H7 (cell line): ENCODE results near the gene TMEM63A. TPM values are rescaled to one million over a fixed set of nuclear protein-coding genes. Genes with fewer than 3 reads are reported as not detected.
"Not testable (repeated sequence)": the region's sequence is repeated elsewhere in the genome, so short reads cannot be mapped to it uniquely, and the experiment has no call there.

Experiments
- DNase-seq: peaks from one replicate; pipeline ENCODE4 v3.0.0; 2012
- H3K27me3 ChIP-seq: 2 replicates; pipeline ENCODE4 v1.6.0; 2011; ENCODE audit warnings: mild to moderate bottlenecking, low read length; ENCODE audit not compliant: control insufficient read depth, insufficient read depth
- H3K36me3 ChIP-seq: replicated peaks from 2 replicates; pipeline ENCODE4 v1.5.1; 2011; ENCODE audit warnings: low read length; ENCODE audit not compliant: control insufficient read depth, insufficient read depth
- H3K4me3 ChIP-seq: 2 replicates; pipeline ENCODE4 v1.5.1; 2011; ENCODE audit warnings: low read depth, mild to moderate bottlenecking, control low read depth, low read length, moderate library complexity; ENCODE audit not compliant: insufficient read depth
- total RNA-seq: library from RNA; depleted of rRNA; stranded (reverse); fragments of >200 nt; shearing (Covaris generic); gene quantifications from 2 replicates; pipeline ENCODE4 v1.2.3, GENCODE V29; 2014

Gene TMEM63A
- total RNA-seq, 1 experiment from 2014 or later, result 101 TPM

GRCh38 chr1:225823811-225824261 is 58.3 kb downstream of the TMEM63A start:
- Histone ChIP-seq H3K27me3 (no peaks in the 10 kb centered on the region), H3K36me3 (no peaks in the 10 kb centered on the region; the same call in 1 of the 2 replicates), H3K4me3 (no peak overlapping the region)
- peak; percentile 76 for DNase-seq

DNA sequence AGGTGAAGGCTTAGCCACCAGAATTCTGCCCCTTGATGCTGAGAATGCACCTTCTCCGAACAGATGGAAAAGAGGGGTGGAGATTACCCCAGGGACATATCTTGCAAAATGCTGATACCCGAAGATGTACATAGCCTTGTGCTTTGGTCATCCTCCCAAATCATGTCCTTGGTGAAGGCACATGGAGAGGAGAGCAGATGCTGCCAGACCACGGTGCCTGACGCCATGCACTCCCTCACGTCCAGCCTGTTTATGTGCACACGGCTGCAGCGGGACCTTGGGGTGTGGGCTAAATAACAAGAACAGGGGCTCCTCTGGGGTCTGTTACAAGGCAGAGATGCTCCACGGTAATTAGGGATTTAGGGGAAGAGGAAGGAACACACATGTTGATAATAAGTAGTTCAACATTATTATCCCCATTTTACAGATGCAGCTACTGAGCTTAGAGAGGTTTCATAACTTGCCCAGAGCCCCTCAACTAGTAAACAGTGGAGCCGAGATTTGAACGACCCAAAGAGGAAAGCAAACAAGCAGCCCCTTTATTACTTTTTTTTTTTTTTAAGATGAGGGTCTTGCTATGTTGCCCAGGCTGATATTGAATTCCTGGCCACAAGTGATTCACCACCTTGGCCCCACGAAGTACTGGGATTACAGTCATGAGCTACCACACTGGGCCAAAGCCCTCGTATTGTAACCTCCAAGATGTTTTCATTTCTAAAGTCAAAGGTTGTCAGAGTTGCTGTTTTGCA is 59.4 kb downstream of the TMEM63A start:
- H3K36me3 ChIP-seq, result no peaks in the 10 kb centered on the region; the same call in 1 of the 2 replicates
- no peaks in the 10 kb centered on the region for H3K27me3 ChIP-seq
- no peak overlapping the region for H3K4me3 ChIP-seq
- DNase-seq, result no peak

DNA sequence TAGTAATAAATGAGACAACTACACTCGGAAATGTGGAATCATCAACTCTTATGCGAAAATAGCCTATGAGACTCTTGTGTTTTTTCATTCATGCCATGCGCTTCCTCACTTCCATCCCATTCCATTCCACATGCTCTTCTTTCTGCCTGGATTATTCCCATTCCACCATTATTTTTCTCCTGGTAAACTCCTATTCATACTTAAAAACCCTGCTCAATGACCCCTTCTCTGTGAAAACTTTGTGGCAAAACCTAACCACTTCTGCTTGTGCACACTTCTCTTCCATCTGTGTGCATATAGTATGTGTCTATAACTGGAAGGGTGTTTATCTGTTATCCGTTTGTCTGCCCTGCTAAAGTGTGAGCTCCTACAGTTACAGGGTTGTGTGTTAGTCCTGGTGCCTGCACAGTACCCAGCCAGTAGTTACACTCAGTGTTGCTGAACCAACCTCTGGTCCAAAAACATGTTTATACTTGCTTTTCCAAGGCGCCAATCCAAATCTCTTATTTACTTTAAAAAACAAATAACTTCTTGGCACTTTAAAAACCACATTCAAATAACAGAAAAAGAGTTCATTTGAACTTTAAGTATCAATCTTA is 61.6 kb downstream of the TMEM63A start:
- H3K36me3 ChIP-seq, result no peaks in the 10 kb centered on the region; the same call in 1 of the 2 replicates
- no peak overlapping the region for H3K4me3 ChIP-seq
- no peak for DNase-seq
- H3K27me3 ChIP-seq, result no peaks in the 10 kb centered on the region

- Histone ChIP-seq H3K36me3 (no peaks in the 10 kb centered on the region; the same call in 1 of the 2 replicates), H3K4me3 (no peak overlapping the region), H3K27me3 (no peaks in the 10 kb centered on the region)
- no peak for DNase-seq
Measured at GRCh38 chr1:225819346-225820192, 62.6 kb downstream of the TMEM63A start.

- H3K4me3 ChIP-seq, result no peak overlapping the region
- no peaks in the 10 kb centered on the region for H3K27me3 ChIP-seq
- H3K36me3 ChIP-seq, result no peaks in the 10 kb centered on the region; the same call in 1 of the 2 replicates
- peak; percentile 46 for DNase-seq
Measured at GRCh38 chr1:225818229-225818628, 64.0 kb downstream of the TMEM63A start.

- Histone ChIP-seq H3K4me3 (no peak overlapping the region), H3K27me3 (no peaks in the 10 kb centered on the region), H3K36me3 (no peaks in the 10 kb centered on the region; the same call in 1 of the 2 replicates)
- peak; percentile 62 for DNase-seq
Measured at GRCh38 chr1:225817611-225818061, 64.5 kb downstream of the TMEM63A start.

DNA sequence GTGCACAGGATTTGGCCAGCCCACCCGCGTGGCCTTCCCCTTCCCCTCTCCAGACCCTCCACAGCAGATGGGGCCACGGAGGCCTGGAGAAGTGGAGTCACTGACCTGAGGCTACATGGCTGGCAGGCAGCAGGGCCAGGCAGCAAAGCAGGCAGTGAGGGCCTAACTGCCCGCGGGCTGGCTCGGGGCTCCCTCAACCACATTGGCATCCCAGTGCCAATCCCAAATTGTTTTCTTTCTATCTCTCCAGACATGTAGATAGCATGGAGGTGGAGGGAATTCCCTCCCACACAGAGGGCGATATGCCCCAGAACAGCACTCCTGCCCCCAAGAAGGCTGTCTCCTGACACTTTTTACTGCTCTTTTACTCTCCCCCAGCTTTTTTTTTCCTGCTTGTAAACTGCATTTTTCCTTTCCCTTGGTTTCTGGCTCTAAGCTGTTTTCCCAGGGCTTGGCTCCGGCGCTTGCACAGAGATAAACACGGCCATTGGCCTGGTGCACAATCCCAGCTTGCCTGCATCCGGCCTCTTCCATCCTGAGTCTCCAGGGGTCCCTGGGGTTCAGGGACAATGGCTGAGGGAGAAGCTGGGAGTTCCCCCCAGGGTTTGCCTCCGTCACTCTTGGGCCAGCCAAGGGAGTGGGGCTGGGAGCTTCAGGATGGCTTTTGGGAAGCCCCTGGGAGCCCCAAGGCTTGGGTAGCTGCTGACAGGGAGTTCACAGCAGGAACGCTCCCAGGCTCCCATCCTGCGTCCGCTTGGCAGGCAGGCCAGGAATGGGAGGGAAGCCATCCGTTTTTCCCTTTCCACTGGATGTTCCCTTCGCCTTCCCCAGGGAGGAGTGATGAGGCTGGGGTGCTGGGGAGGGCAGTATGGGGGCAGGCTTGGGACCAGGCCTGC is 65.3 kb downstream of the TMEM63A start:
- Histone ChIP-seq H3K4me3 (no peak overlapping the region), H3K36me3 (peaks cover 3% of the 10 kb centered on the region), H3K27me3 (no peaks in the 10 kb centered on the region)
- peak; percentile 65 for DNase-seq

DNA sequence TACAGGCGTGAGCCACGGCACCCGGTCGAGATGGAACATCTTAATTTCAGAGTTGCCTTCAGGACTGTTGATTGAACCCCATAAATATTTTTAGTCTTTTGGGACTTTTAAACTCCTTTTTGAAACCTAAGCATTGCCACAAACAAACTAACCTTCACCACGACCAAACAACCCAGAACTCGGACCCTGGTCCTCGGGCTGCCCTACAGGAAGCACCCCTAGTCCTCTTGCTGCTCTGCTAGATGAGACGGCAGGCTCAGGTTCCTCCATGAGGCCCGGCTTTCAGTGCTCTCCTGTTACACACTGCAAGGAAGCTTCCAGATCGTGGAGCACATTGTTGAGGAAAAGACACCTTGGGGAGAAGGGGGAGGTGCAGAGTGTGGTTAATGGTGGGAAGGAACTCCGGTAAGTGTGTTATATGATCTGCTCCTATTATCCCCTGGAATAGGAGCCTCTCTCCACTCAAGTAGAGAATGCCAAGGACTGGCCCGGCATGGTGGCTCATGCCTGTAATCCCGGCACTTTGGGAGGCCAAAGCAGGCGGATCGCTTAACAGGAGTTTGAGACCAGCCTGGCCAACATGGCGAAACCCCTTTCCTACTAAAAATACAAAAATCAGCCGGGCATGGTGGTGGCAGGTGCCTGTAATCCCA is 66.5 kb downstream of the TMEM63A start:
- Histone ChIP-seq H3K36me3 (peaks cover 3% of the 10 kb centered on the region), H3K27me3 (no peaks in the 10 kb centered on the region), H3K4me3 (no peak overlapping the region)
- DNase-seq, result no peak

DNA sequence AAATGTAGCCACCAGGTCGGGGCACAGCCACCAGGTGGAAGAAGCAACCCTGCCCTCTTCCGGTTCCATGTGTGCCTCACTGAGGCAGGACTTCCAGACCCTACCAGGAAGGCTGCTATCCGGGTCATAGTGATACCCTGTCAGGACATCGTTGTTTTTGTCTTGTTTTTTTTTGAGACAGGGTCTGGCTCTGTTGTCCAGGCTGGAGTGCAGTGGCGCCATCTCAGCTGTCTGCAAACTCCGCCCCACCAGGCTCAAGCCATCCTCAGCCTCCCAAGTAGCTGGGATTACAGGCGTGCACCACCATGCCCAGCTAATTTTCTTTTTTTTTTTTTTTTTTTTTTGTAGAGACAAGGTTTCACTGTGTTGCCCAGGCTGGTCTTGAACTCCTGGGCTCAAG is 67.1 kb downstream of the TMEM63A start:
- not testable (repeated sequence) for H3K4me3 ChIP-seq, H3K27me3 ChIP-seq, H3K36me3 ChIP-seq, DNase-seq

GRCh38 chr1:225814381-225814780 is 67.8 kb downstream of the TMEM63A start:
- H3K36me3 ChIP-seq, result peaks cover 3% of the 10 kb centered on the region
- DNase-seq, result no peak
- no peaks in the 10 kb centered on the region for H3K27me3 ChIP-seq
- no peak overlapping the region for H3K4me3 ChIP-seq

GRCh38 chr1:225813214-225813964 is 68.8 kb downstream of the TMEM63A start:
- Histone ChIP-seq H3K27me3 (no peaks in the 10 kb centered on the region), H3K36me3 (peaks cover 3% of the 10 kb centered on the region), H3K4me3 (no peak overlapping the region)
- peak; percentile 62 for DNase-seq

GRCh38 chr1:225812488-225813213 is 69.5 kb downstream of the TMEM63A start:
- H3K4me3 ChIP-seq, result no peak overlapping the region
- DNase-seq, result no peak
- H3K36me3 ChIP-seq, result peaks cover 3% of the 10 kb centered on the region
- no peaks in the 10 kb centered on the region for H3K27me3 ChIP-seq
